Measurements from ENCODE around the gene S100A14. TPM values are rescaled to one million over a fixed set of nuclear protein-coding genes. Genes with fewer than 3 reads are reported as not detected.

Gene S100A14
- total RNA-seq, 1 experiment from 2014 or later = 0.63 TPM

DNA sequence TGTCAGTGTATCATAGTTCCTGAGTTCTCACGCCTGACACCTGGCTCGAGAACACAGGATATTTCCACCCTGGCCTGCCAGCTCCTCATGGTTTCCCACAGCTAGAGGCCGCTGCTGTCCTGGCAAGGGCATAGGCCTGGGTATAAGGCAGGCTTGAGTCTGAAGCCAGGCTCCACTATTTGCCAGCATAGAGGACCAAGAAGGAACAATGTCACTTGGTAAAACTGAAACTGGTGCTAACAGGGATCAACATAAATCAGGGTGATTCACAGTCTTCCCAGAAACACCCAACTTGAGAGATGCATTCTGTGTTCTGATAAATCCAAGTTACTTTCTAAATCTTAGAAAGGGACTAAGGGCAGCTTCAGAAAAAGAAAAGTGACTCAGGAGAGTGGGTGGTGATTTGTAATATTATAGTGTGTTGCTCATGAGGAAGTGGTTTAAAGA lies 43.5 kb downstream of the S100A14 start:
- no peak overlapping the region for H3K9ac ChIP-seq (ENCODE audit: extremely low read depth, insufficient read length, low read length)
- no CpG with 5 or more reads among the region's 3 CpGs for WGBS (ENCODE audit: extremely low coverage, insufficient read length, low lambda C conversion rate)

More for the DNA sequence above, 43.5 kb downstream of the S100A14 start:
- Histone ChIP-seq H3K79me2 (ENCODE audit: insufficient read depth, low read length) (no peaks in the 10 kb centered on the region), H4K91ac (ENCODE audit: insufficient read length, low read depth, low read length) (no peak overlapping the region), H2BK15ac (ENCODE audit: low read depth, low read length) (no peak overlapping the region), H2BK12ac (ENCODE audit: insufficient read length, low read depth, low read length) (no peak overlapping the region), H3K4ac (ENCODE audit: low read depth, low read length) (no peak overlapping the region), H2AK5ac (ENCODE audit: insufficient read length, low read length) (no peak overlapping the region), H3K79me1 (ENCODE audit: insufficient read depth, low read depth, low read length, poor library complexity, severe bottlenecking) (no peaks in the 10 kb centered on the region), H4K8ac (replicated peaks; ENCODE audit: insufficient read length, low read depth, low read length) (no peak overlapping the region), H3K4me1 (ENCODE audit: insufficient read depth, low read length) (no peaks in the 10 kb centered on the region; the same call in 1 of the 2 replicates), H2BK5ac (ENCODE audit: insufficient read length, low read length) (no peak overlapping the region), H3K27me3 (ENCODE audit: insufficient read depth, low read length) (no peaks in the 10 kb centered on the region), H3K27ac (ENCODE audit: insufficient read length, low read depth, low read length) (no peak overlapping the region), H3K56ac (ENCODE audit: insufficient read length, low read depth, low read length) (no peak overlapping the region), H3K14ac (ENCODE audit: insufficient read depth, low read length) (no peak overlapping the region), H2AFZ (ENCODE audit: low read length) (no peak overlapping the region), H3K18ac (ENCODE audit: insufficient read length, low read depth, low read length) (no peak overlapping the region), H3K23me2 (ENCODE audit: insufficient read length, low read depth, low read length, poor library complexity, severe bottlenecking) (no peaks in the 10 kb centered on the region), H3T11ph (ENCODE audit: low read length) (no peak overlapping the region), H2BK20ac (ENCODE audit: low read depth, low read length, poor library complexity, severe bottlenecking) (no peak overlapping the region), H2BK120ac (ENCODE audit: low read depth, low read length, poor library complexity, severe bottlenecking) (no peak overlapping the region), H4K20me1 (ENCODE audit: control insufficient read depth, insufficient read depth, insufficient read length) (peaks cover 3% of the 10 kb centered on the region), H3K9me3 (ENCODE audit: control insufficient read depth, low read depth, low read length) (no peaks in the 10 kb centered on the region), H3K23ac (ENCODE audit: insufficient read length, low read depth, low read length) (no peak overlapping the region), H4K5ac (ENCODE audit: insufficient read length, low read depth, low read length) (no peak overlapping the region), H3K4me2 (ENCODE audit: insufficient read depth, insufficient read length, low read length) (no peak overlapping the region)
- peaks cover 0 to 6% (median 0%) of the 10 kb centered on the region in 3 experiments; a peak in 2 of 7 replicates for H3K36me3 Mint-ChIP-seq (ENCODE audit: insufficient read depth in 1 of 3, low read depth in 3 of 3)
- peak; percentile 81 for DNase-seq
- H3K4me3 Mint-ChIP-seq = no peak overlapping the region
- H3K9me3 Mint-ChIP-seq = peaks cover 12 to 15% of the 10 kb centered on the region in 2 experiments; a peak in 4 of 5 replicates
- peaks cover 18% of the 10 kb centered on the region in 2 experiments for H3K4me1 Mint-ChIP-seq
- peak overlapping the region in 1 of 3 experiments; percentile 55; a peak in 1 of 7 replicates for H3K27ac Mint-ChIP-seq
- H3K27me3 Mint-ChIP-seq (ENCODE audit: low read depth) = peaks cover 13% of the 10 kb centered on the region
- TF ChIP-seq, protein P1, sequence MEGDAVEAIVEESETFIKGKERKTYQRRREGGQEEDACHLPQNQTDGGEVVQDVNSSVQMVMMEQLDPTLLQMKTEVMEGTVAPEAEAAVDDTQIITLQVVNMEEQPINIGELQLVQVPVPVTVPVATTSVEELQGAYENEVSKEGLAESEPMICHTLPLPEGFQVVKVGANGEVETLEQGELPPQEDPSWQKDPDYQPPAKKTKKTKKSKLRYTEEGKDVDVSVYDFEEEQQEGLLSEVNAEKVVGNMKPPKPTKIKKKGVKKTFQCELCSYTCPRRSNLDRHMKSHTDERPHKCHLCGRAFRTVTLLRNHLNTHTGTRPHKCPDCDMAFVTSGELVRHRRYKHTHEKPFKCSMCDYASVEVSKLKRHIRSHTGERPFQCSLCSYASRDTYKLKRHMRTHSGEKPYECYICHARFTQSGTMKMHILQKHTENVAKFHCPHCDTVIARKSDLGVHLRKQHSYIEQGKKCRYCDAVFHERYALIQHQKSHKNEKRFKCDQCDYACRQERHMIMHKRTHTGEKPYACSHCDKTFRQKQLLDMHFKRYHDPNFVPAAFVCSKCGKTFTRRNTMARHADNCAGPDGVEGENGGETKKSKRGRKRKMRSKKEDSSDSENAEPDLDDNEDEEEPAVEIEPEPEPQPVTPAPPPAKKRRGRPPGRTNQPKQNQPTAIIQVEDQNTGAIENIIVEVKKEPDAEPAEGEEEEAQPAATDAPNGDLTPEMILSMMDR (conservative IDR thresholded peaks at IDR 0.05) = peak; percentile 83
